HG03565 (cell line): Measurements from ENCODE around the gene MAPK8IP2.
"Not testable (repeated sequence)": the region's sequence is repeated elsewhere in the genome, so short reads cannot be mapped to it uniquely, and the experiment has no call there.

Source experiments
- ATAC-seq: cut with Tn5 transposase; IDR thresholded peaks from one replicate; pipeline ENCODE4 v1.9.1; 2021; ENCODE audit warnings: mild to moderate bottlenecking, moderate library complexity; ENCODE audit not compliant: unreplicated experiment

Gene MAPK8IP2

GRCh38 chr22:50633086-50633485 lies 32.5 kb downstream of the MAPK8IP2 start:
- ATAC-seq = no peak

DNA sequence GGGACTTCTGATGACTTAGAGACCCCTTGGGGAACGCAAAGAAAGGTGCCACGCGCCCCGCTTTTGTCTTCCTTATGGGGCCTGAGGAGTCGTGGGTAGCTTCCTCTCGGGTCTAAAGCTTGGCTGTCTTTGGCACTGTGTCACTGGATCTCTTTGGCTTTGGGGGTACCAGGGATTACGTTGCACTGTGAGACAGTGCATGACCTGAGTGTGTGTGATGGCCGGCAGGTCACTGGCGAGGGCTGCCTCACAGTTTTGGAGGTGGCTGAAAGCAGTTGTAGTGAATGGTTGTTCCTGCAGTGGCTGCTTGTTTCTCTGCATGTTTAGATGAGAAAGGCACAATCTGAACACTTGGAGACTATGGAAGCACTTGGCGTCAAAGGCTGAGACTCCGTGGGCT lies 33.2 kb downstream of the MAPK8IP2 start:
- no peak for ATAC-seq

- no peak for ATAC-seq
These were observed 35.0 kb downstream of the MAPK8IP2 start for GRCh38 chr22:50635591-50635990.

GRCh38 chr22:50640296-50640695 lies 39.7 kb downstream of the MAPK8IP2 start:
- ATAC-seq = not testable (repeated sequence)

DNA sequence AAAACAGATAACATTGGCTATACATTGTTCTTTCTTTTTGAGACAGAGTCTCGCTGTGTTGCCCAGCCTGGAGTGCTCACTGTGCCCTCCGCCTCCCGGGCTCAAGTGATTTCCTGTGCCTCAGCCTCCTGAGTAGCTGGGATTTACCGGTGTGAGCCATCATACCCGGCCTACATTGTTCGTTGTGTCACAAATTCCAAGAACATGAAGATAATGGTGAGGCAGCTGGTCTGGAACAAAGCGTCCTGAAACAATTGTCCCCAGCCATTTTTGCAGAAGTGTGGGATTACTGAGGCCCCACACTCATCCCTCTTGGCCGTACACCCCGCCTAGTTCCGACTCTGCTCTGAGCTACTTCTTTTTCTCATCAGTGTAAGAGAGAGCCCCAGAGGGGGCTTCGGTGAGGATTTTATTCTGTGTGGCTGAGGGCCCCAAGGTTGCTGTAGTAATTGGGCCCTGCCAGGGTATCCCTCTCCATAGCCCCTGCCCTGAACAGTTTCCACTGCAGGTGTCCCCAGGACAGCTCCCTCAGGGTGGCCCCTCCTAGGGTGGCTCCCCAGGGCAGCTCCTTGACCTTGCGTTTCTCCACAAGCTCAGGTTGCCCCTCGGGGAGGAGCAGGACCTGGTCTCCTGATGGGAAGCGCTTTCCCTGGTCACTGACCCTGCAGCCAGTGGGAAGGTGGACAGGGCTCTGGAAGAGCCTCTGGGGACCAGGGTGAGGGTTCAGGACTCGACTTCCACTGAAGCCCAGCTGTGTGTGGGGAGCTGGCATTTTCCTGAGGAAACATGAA lies 40.5 kb downstream of the MAPK8IP2 start:
- ATAC-seq = no peak

- ATAC-seq = no peak
These were observed 41.4 kb downstream of the MAPK8IP2 start for GRCh38 chr22:50641696-50642607.

- not testable (repeated sequence) for ATAC-seq
These were observed 42.6 kb downstream of the MAPK8IP2 start for GRCh38 chr22:50643021-50643820.

DNA sequence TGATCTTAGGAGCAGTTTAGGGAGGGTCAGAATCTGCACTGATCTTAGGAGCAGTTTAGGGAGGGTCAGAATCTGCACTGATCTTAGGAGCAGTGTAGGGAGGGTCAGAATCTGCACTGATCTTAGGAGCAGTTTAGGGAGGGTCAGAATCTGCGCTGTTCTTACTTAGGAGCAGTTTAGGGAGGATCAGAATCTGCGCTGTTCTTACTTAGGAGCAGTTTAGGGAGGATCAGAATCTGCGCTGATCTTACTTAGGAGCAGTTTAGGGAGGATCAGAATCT lies 43.2 kb downstream of the MAPK8IP2 start:
- not testable (repeated sequence) for ATAC-seq

GRCh38 chr22:50653256-50653655 lies 52.7 kb downstream of the MAPK8IP2 start:
- no peak for ATAC-seq

GRCh38 chr22:50654664-50655063 lies 54.1 kb downstream of the MAPK8IP2 start:
- not testable (repeated sequence) for ATAC-seq

DNA sequence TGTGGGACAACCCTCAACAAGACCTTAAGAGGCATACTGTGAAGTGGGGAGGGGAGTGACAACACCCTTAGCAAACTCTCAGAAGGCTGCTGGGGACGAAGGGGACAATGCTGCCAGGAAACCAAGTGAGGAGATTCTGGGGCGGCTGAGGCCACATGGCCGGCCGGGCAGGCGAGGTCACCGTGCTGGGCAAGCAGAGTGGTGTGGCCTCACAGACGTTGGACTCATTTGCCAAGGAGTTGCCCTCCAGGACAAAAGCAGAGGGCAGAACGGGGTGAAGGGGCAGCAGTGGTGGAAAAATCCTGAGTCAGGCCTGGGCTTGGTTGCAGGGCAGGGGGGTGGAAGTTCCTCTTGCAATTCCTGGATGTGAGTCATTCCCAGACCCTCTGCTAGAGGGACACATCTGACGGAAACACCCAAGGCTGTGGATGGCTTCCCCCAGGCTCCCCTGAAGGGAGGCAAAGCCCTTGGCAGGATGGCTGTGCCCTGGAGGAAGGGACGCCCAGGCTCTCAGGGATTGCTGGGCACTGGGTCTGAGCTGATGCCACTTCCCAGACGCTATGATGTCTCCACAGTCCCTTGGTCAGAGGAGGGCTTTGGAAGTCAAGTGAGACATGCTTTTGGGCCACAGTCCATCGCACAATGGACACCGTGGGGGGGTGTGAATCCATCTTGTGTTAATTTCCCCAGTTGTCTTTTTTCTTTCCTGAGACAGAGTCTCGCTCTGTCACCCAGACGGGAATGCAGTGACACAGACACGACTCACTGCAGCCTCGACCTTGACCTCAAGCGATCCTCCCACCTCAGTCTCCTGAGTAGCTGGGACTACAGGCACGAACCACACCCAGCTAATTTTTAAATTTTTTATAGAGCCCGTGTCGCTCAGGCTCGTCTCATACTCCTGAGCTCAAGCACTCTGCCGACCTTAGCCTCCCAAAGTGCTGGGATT lies 55.8 kb downstream of the MAPK8IP2 start:
- ATAC-seq = no peak

- no peak for ATAC-seq
These were observed 57.3 kb downstream of the MAPK8IP2 start for GRCh38 chr22:50657925-50658324.

GRCh38 chr22:50659711-50660110 lies 59.1 kb downstream of the MAPK8IP2 start:
- not testable (repeated sequence) for ATAC-seq

GRCh38 chr22:50660306-50660705 lies 59.7 kb downstream of the MAPK8IP2 start:
- ATAC-seq = no peak
